H1 (cell line): ENCODE data around the gene FBH1. TPM values are rescaled to one million over a fixed set of nuclear protein-coding genes. Genes with fewer than 3 reads are reported as not detected.

Source experiments
- CTCF ChIA-PET: fragments of 300-600 bp; sonication (Branson Sonifier 250); formaldehyde crosslinking; loops from one replicate; lab custom pipeline; 2021; ENCODE audit not compliant: partially characterized antibody; lab: Charles Lee
- POLR2A ChIA-PET: fragments of 300-600 bp; sonication (Branson Sonifier 250); formaldehyde crosslinking; loops from one replicate; lab custom pipeline; 2021; ENCODE audit warnings: inconsistent platforms; ENCODE audit not compliant: partially characterized antibody; lab: Charles Lee
- DNase-seq, 2 experiments: peaks; one replicate each; pipeline versions ENCODE4 v3.0.0 to v3.0.0-alpha.2; 2010 to 2022; ENCODE audit warnings: low spot score in 2 of 2, low read depth in 1 of 2, mixed read lengths in 1 of 2
- FAIRE-seq: peaks from 2 replicates; lab custom pipeline; 2011; peaks lifted over from hg19 to GRCh38; lab: Jason Lieb, UNC
- H2AFZ ChIP-seq: 2 replicates; pipeline ENCODE4 v1.8.1; 2012; ENCODE audit warnings: low read length, inconsistent platforms
- H2AK5ac ChIP-seq: 2 replicates; pipeline ENCODE4 v1.6.1; 2013; ENCODE audit warnings: low read depth, low read length
- H2BK120ac ChIP-seq: replicated peaks from 2 replicates; pipeline ENCODE3; 2013; ENCODE audit warnings: low read depth, low read length, inconsistent platforms
- H2BK12ac ChIP-seq: 2 replicates; pipeline ENCODE4 v1.6.1; 2013; ENCODE audit warnings: low read depth, low read length
- H2BK15ac ChIP-seq: 2 replicates; pipeline ENCODE4 v1.6.1; 2013; ENCODE audit warnings: low read length
- H2BK20ac ChIP-seq: 2 replicates; pipeline ENCODE4 v1.6.1; 2013; ENCODE audit warnings: low read length
- H2BK5ac ChIP-seq: 2 replicates; pipeline ENCODE4 v1.6.1; 2013; ENCODE audit warnings: low read depth, low read length
- H3K14ac ChIP-seq: 2 replicates; pipeline ENCODE4 v1.6.1; 2013; ENCODE audit warnings: inconsistent platforms; ENCODE audit not compliant: insufficient read length
- H3K18ac ChIP-seq: 2 replicates; pipeline ENCODE4 v1.6.1; 2013; ENCODE audit warnings: low read length; ENCODE audit errors: extremely low read depth
- H3K23ac ChIP-seq: 2 replicates; pipeline ENCODE4 v1.6.1; 2013; ENCODE audit warnings: inconsistent platforms; ENCODE audit not compliant: insufficient read length
- H3K23me2 ChIP-seq: 2 replicates; pipeline ENCODE4 v1.6.1; 2013; ENCODE audit warnings: low read depth, low read length
- H3K27ac ChIP-seq: 2 replicates; pipeline ENCODE4 v1.6.1; 2011; ENCODE audit warnings: low read depth, low read length, inconsistent platforms
- H3K27me3 ChIP-seq, 4 experiments: replicated peaks in 1 of 4; 1 replicate in 1 of 4; 2 replicates in 3 of 4; pipeline versions ENCODE4 v1.6.1 to v1.8.1; 2011 to 2013; ENCODE audit warnings: low read length in 3 of 4, mild to moderate bottlenecking in 3 of 4, inconsistent platforms in 2 of 4, mixed read lengths in 2 of 4, moderate library complexity in 1 of 4; ENCODE audit not compliant: control insufficient read depth in 3 of 4, insufficient read depth in 3 of 4; ENCODE audit errors: extremely low read depth in 1 of 4
- H3K36me3 ChIP-seq, 4 experiments: 2 replicates each; pipeline versions ENCODE4 v1.6.1 to v1.8.1; 2011 to 2013; ENCODE audit warnings: mild to moderate bottlenecking in 4 of 4, low read length in 3 of 4, moderate library complexity in 2 of 4, control low read depth in 1 of 4, inconsistent platforms in 1 of 4; ENCODE audit not compliant: insufficient read depth in 4 of 4, control insufficient read depth in 2 of 4
- H3K4ac ChIP-seq: replicated peaks from 2 replicates; pipeline ENCODE3; 2013; ENCODE audit warnings: low read length, low read depth, mixed read lengths, inconsistent platforms; ENCODE audit not compliant: insufficient read length
- H3K4me1 ChIP-seq, 4 experiments: replicated peaks in 1 of 4; 1 replicate in 1 of 4; 2 replicates in 3 of 4; pipeline versions ENCODE4 v1.6.1 to v1.8.1; 2011 to 2013; ENCODE audit warnings: low read length in 3 of 4, inconsistent platforms in 2 of 4, mixed read lengths in 1 of 4; ENCODE audit not compliant: insufficient read depth in 4 of 4, control insufficient read depth in 3 of 4
- H3K4me2 ChIP-seq, 2 experiments: 2 replicates each; pipeline versions ENCODE4 v1.6.1 to v1.8.1; 2011 to 2013; ENCODE audit warnings: low read depth in 2 of 2, low read length in 2 of 2, control low read depth in 1 of 2, inconsistent platforms in 1 of 2, mild to moderate bottlenecking in 1 of 2; ENCODE audit not compliant: insufficient read depth in 1 of 2
- H3K4me3 ChIP-seq, 4 experiments: fragments of 200-600, 300-600 bp in 1 of 4; sonication (generic), shearing (Covaris generic), sonication (Bioruptor Twin) in 1 of 4; 2 replicates each; pipeline versions ENCODE4 v1.5.1 to v1.8.1; 2011 to 2016; ENCODE audit warnings: low read length in 4 of 4, low read depth in 3 of 4, control low read depth in 2 of 4, inconsistent platforms in 2 of 4, mild to moderate bottlenecking in 2 of 4, mixed read lengths in 1 of 4, moderate library complexity in 1 of 4; ENCODE audit not compliant: insufficient read depth in 2 of 4; ENCODE audit errors: extremely low read depth in 1 of 4
- H3K56ac ChIP-seq: replicated peaks from 2 replicates; pipeline ENCODE3; 2013; ENCODE audit warnings: low read depth, mild to moderate bottlenecking, mixed read lengths, low read length, inconsistent platforms; ENCODE audit not compliant: insufficient read length
- H3K79me1 ChIP-seq: 2 replicates; pipeline ENCODE4 v1.6.1; 2013; ENCODE audit warnings: low read depth, low read length, control low read depth
- H3K79me2 ChIP-seq, 2 experiments: 2 replicates each; pipeline versions ENCODE4 v1.6.1 to v1.8.1; 2012 to 2013; ENCODE audit warnings: low read length in 2 of 2, mild to moderate bottlenecking in 2 of 2, inconsistent platforms in 1 of 2; ENCODE audit not compliant: insufficient read depth in 2 of 2, control insufficient read depth in 1 of 2
- H3K9ac ChIP-seq, 4 experiments: replicated peaks in 1 of 4; 1 replicate in 1 of 4; 2 replicates in 3 of 4; pipeline versions ENCODE4 v1.6.1 to v1.8.1; 2011 to 2013; ENCODE audit warnings: low read depth in 3 of 4, low read length in 3 of 4, control low read depth in 2 of 4, mild to moderate bottlenecking in 2 of 4, moderate library complexity in 2 of 4, inconsistent platforms in 1 of 4; ENCODE audit errors: extremely low read depth in 1 of 4
- H3K9me3 ChIP-seq, 2 experiments: 2 replicates each; pipeline versions ENCODE4 v1.6.1 to v1.8.1; 2012 to 2013; ENCODE audit warnings: mild to moderate bottlenecking in 2 of 2, moderate library complexity in 2 of 2, control low read depth in 1 of 2, inconsistent platforms in 1 of 2, low read depth in 1 of 2, low read length in 1 of 2, mixed read lengths in 1 of 2; ENCODE audit not compliant: insufficient read depth in 2 of 2
- H4K20me1 ChIP-seq, 2 experiments: replicated peaks in 1 of 2; 2 replicates each; pipeline versions ENCODE3 to v1.8.1; 2011 to 2013; ENCODE audit warnings: inconsistent platforms in 2 of 2, low read length in 2 of 2, mild to moderate bottlenecking in 1 of 2; ENCODE audit not compliant: insufficient read depth in 2 of 2, control insufficient read depth in 1 of 2
- H4K5ac ChIP-seq: 2 replicates; pipeline ENCODE4 v1.6.1; 2013; ENCODE audit warnings: low read length, low read depth, mixed read lengths, inconsistent platforms; ENCODE audit not compliant: insufficient read length
- H4K8ac ChIP-seq: 2 replicates; pipeline ENCODE4 v1.8.0; 2013; ENCODE audit warnings: mild to moderate bottlenecking, moderate library complexity, low read length, inconsistent platforms; ENCODE audit not compliant: insufficient read depth; ENCODE audit errors: extremely low read depth
- H4K91ac ChIP-seq: replicated peaks from 2 replicates; pipeline ENCODE3; 2013; ENCODE audit warnings: low read length, mixed read lengths, inconsistent platforms; ENCODE audit not compliant: insufficient read length
- GTF2F1 ChIP-seq: IDR thresholded peaks from 2 replicates; pipeline ENCODE4 v1.6.1; 2012; ENCODE audit warnings: low read depth, low read length, improper control_type of control experiment, borderline replicate concordance
- WGBS, 2 experiments: shearing (Covaris generic) in 1 of 2; methylation state at CpG; one replicate each; pipeline versions ENCODE4 v1.1.6 to v1.1.7; 2013 to 2015; ENCODE audit warnings: low lambda C conversion rate in 2 of 2, mixed read lengths in 2 of 2, inconsistent platforms in 1 of 2, low coverage in 1 of 2, missing lambda C conversion rate in 1 of 2; ENCODE audit not compliant: insufficient replicate concordance in 2 of 2, insufficient coverage in 1 of 2, insufficient read length in 1 of 2; ENCODE audit errors: extremely low coverage in 1 of 2, missing lambda C conversion rate in 1 of 2; 5-methylcytosine and 5-hydroxymethylcytosine counted together
- polyA plus RNA-seq, 7 experiments: library from polyadenylated mRNA; depleted of rRNA in 3 of 7; stranded (reverse) in 5 of 7; unstranded in 2 of 7; fragments of >200 nt in 5 of 7; fragments of 200-250 nt in 2 of 7; gene quantifications; 1 replicate in 5 of 7; 2 replicates in 1 of 7; 4 replicates in 1 of 7; pipeline versions ENCODE4 v1.2.1 to v1.2.3, GENCODE V29; 2011 to 2013; ENCODE audit warnings: missing spikeins in 2 of 7, mixed read lengths in 2 of 7
- total RNA-seq: library from RNA; stranded (reverse); fragmentation: NEBNext Ultra II Directional; extraction: Animal tissue kit (Norgen Biotek cat#: 25700); gene quantifications from 2 replicates; pipeline ENCODE4 v1.2.1, GENCODE V29; 2021

Gene FBH1
- total and polyA plus RNA-seq, 2 of the 8 experiments (the other 6 are each of a cell fraction or from before 2014, with no cell fraction given): 31.1 to 51.8 TPM

DNA sequence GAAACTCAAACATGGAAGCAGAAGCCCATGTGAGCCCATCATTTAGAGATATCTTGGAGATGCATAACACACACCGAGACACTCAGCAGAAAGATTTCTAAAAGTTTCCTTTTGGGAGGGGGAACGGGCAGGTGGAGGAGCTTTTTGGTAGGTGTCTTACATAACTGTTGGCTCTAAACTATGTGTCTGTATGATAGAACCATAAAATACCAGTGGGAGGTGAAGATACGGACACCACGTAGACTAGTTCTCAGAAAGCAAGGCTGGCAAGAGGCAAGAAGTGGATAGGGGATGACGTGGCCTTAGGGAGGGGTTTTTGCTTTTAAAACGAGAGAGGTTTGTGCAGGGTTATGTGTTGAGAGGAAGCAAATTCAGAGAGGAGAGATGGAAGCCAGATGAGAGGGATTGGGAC, 50.8 kb downstream of the FBH1 start:
- WGBS, 2 experiments: 87% methylated on average over 6 of the region's 6 CpGs; no CpG with 5 or more reads in 1 of the 2 experiments
- Histone ChIP-seq H2BK15ac (no peak overlapping the region), H3K79me1 (no peaks in the 10 kb centered on the region), H2BK5ac (no peak overlapping the region), H4K8ac (no peak overlapping the region), H3K4me2 (no peak overlapping the region), H3K36me3 (peaks cover 2 to 24% (median 14%) of the 10 kb centered on the region in 4 experiments; a peak in 6 of 8 replicates), H3K18ac (no peak overlapping the region), H2BK20ac (no peak overlapping the region), H2BK120ac (no peak overlapping the region), H3K9me3 (no peaks in the 10 kb centered on the region), H3K27ac (no peak overlapping the region), H3K9ac (no peak overlapping the region), H3K4me1 (peaks cover 0 to 14% (median 7%) of the 10 kb centered on the region in 4 experiments; a peak in 6 of 7 replicates), H4K91ac (no peak overlapping the region), H3K23ac (no peak overlapping the region), H3K56ac (no peak overlapping the region), H2BK12ac (no peak overlapping the region), H3K23me2 (no peaks in the 10 kb centered on the region; the same call in 1 of the 2 replicates), H3K27me3 (no peaks in the 10 kb centered on the region), H2AK5ac (no peak overlapping the region), H4K5ac (no peak overlapping the region), H4K20me1 (peaks cover under 1 to 3% of the 10 kb centered on the region in 2 experiments), H3K4me3 (no peak overlapping the region), H2AFZ (no peak overlapping the region), H3K4ac (no peak overlapping the region), H3K14ac (no peak overlapping the region), H3K79me2 (no peaks in the 10 kb centered on the region)
- ChIA-PET CTCF (interaction anchor here (0.6 to 1.4 kb wide), 2 partner anchors 9 to 11 kb away, joined by 3 to 4 read pairs; no protein-coding TSS in a partner anchor), POLR2A (no interaction called here)
- DNase-seq: no peak
- FAIRE-seq: no peak
- no peak for TF ChIP-seq GTF2F1
